ENCODE data around the gene PRCC.

PRCC gene

DNA sequence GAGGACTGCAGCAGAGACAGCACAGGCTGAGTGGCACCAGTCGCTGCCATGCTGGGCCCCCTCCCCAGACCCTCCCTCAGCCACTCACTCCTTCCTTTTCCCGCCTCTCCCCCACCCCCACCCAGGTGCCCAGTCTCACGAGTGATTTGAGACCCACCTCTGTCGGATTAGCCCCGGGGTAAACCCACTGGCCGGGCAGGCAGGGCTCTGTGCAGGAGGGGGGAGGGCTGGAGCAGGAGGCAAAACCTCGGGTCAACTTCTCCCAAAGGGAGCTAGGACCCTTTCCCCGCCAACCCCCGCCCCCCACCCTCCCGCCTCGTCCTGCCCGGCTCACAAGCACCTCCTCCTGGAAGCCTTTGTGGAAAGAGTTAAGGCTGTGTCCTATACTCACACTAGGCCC lies 23.0 kb upstream of the PRCC start:
- peaks cover 45% of the 10 kb centered on the region for H3K4me1 ChIP-seq (ENCODE audit: control insufficient read depth, insufficient read depth, low read length)
- no peaks in the 10 kb centered on the region for H3K9me3 ChIP-seq (ENCODE audit: control insufficient read depth, low read length)
- no peak overlapping the region for H3K4me3 ChIP-seq (ENCODE audit: insufficient read depth, low read depth, low read length)
- H3K27me3 ChIP-seq (ENCODE audit: control insufficient read depth, insufficient read depth, low read length, poor library complexity, severe bottlenecking), result no peaks in the 10 kb centered on the region
- WGBS, 2 experiments, result 82 to 93% methylated on average over 7 to 12 of the region's 12 CpGs
- no peak overlapping the region for H3K27ac ChIP-seq (ENCODE audit: insufficient read depth, low read depth, low read length, poor library complexity, severe bottlenecking)
- H3K36me3 ChIP-seq (ENCODE audit: control insufficient read depth, insufficient read depth, low read length), result peaks cover 18% of the 10 kb centered on the region

GRCh38 chr1:156744786-156745419 lies 22.4 kb upstream of the PRCC start:
- H3K4me1 ChIP-seq (ENCODE audit: control insufficient read depth, insufficient read depth, low read length), result peaks cover 51% of the 10 kb centered on the region
- no peak overlapping the region for H3K27ac ChIP-seq (ENCODE audit: insufficient read depth, low read depth, low read length, poor library complexity, severe bottlenecking)
- H3K27me3 ChIP-seq (ENCODE audit: control insufficient read depth, insufficient read depth, low read length, poor library complexity, severe bottlenecking), result no peaks in the 10 kb centered on the region
- no peaks in the 10 kb centered on the region for H3K9me3 ChIP-seq (ENCODE audit: control insufficient read depth, low read length)
- WGBS, 2 experiments, result 93 to 95% methylated on average over 14 of the region's 14 CpGs
- peaks cover 18% of the 10 kb centered on the region for H3K36me3 ChIP-seq (ENCODE audit: control insufficient read depth, insufficient read depth, low read length)
- H3K4me3 ChIP-seq (ENCODE audit: insufficient read depth, low read depth, low read length), result no peak overlapping the region

GRCh38 chr1:156745881-156746280 lies 21.5 kb upstream of the PRCC start:
- no peaks in the 10 kb centered on the region for H3K27me3 ChIP-seq (ENCODE audit: control insufficient read depth, insufficient read depth, low read length, poor library complexity, severe bottlenecking)
- 90% methylated on average over 3 of the region's 3 CpGs for WGBS, 2 experiments
- no peaks in the 10 kb centered on the region for H3K9me3 ChIP-seq (ENCODE audit: control insufficient read depth, low read length)
- H3K27ac ChIP-seq (ENCODE audit: insufficient read depth, low read depth, low read length, poor library complexity, severe bottlenecking), result no peak overlapping the region
- H3K4me3 ChIP-seq (ENCODE audit: insufficient read depth, low read depth, low read length), result peak overlapping the region; percentile 55
- H3K4me1 ChIP-seq (ENCODE audit: control insufficient read depth, insufficient read depth, low read length), result peaks cover 54% of the 10 kb centered on the region
- peaks cover 18% of the 10 kb centered on the region for H3K36me3 ChIP-seq (ENCODE audit: control insufficient read depth, insufficient read depth, low read length)

- Histone ChIP-seq H3K4me3 (ENCODE audit: insufficient read depth, low read depth, low read length) (peak overlapping the region; percentile 55), H3K27me3 (ENCODE audit: control insufficient read depth, insufficient read depth, low read length, poor library complexity, severe bottlenecking) (no peaks in the 10 kb centered on the region), H3K9me3 (ENCODE audit: control insufficient read depth, low read length) (no peaks in the 10 kb centered on the region), H3K36me3 (ENCODE audit: control insufficient read depth, insufficient read depth, low read length) (peaks cover 18% of the 10 kb centered on the region), H3K27ac (ENCODE audit: insufficient read depth, low read depth, low read length, poor library complexity, severe bottlenecking) (peak overlapping the region; percentile 100), H3K4me1 (ENCODE audit: control insufficient read depth, insufficient read depth, low read length) (peaks cover 52% of the 10 kb centered on the region)
- 30% methylated on average over 9 of the region's 9 CpGs for WGBS, 2 experiments
These were observed 21.0 kb upstream of the PRCC start for GRCh38 chr1:156746406-156746727.

GRCh38 chr1:156746728-156747631 lies 20.4 kb upstream of the PRCC start:
- WGBS, 2 experiments, result 0% methylated on average over 18 of the region's 29 CpGs
- no peaks in the 10 kb centered on the region for H3K27me3 ChIP-seq (ENCODE audit: control insufficient read depth, insufficient read depth, low read length, poor library complexity, severe bottlenecking)
- no peaks in the 10 kb centered on the region for H3K9me3 ChIP-seq (ENCODE audit: control insufficient read depth, low read length)
- peak overlapping the region; percentile 55 for H3K4me3 ChIP-seq (ENCODE audit: insufficient read depth, low read depth, low read length)
- peak overlapping the region; percentile 100 for H3K27ac ChIP-seq (ENCODE audit: insufficient read depth, low read depth, low read length, poor library complexity, severe bottlenecking)
- H3K4me1 ChIP-seq (ENCODE audit: control insufficient read depth, insufficient read depth, low read length), result peaks cover 46% of the 10 kb centered on the region
- peaks cover 18% of the 10 kb centered on the region for H3K36me3 ChIP-seq (ENCODE audit: control insufficient read depth, insufficient read depth, low read length)

- peaks cover 12% of the 10 kb centered on the region for H3K36me3 ChIP-seq (ENCODE audit: control insufficient read depth, insufficient read depth, low read length)
- H3K27ac ChIP-seq (ENCODE audit: insufficient read depth, low read depth, low read length, poor library complexity, severe bottlenecking), result peak overlapping the region; percentile 100
- WGBS, 2 experiments, result 42 to 46% methylated on average over 8 of the region's 8 CpGs
- H3K27me3 ChIP-seq (ENCODE audit: control insufficient read depth, insufficient read depth, low read length, poor library complexity, severe bottlenecking), result no peaks in the 10 kb centered on the region
- peaks cover 47% of the 10 kb centered on the region for H3K4me1 ChIP-seq (ENCODE audit: control insufficient read depth, insufficient read depth, low read length)
- H3K9me3 ChIP-seq (ENCODE audit: control insufficient read depth, low read length), result no peaks in the 10 kb centered on the region
- peak overlapping the region; percentile 55 for H3K4me3 ChIP-seq (ENCODE audit: insufficient read depth, low read depth, low read length)
These were observed 19.3 kb upstream of the PRCC start for GRCh38 chr1:156747742-156748669.

DNA sequence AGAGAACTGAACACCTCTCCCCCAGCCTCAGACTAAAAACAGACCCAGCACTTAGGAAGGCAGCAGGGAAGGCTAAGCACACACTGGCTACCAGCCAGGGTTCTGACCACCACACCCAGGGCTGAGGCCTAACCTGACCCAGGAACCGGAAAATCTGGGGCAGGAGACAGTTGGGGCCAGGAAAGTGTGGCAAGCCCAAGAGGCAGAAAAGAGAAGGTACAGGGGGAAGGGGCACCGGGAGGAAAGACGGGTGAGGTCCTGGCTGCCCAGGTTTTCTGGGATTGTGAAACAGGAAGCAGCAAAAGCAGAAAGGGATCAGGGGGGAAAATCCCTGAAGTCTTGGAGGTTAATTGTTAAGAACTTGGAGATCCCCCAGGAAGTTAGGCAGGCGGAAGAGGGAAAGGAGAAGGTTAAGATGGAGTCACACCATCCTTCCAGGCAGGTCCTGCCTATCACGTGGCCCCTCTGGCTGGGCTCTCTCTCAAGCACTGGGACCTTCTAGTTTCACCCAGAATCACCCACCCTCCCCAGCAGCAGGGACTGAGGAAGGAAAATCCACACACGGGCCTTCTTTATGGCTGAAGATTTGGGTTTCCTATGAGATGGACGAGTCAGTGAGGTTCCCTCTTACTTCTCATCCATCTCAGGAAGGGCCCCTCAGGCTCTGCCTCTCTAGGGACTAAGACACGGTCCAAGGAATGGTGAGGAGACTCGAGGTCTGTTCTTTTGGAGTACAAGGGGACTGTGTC lies 18.5 kb upstream of the PRCC start:
- WGBS, 2 experiments, result 68 to 71% methylated on average over 9 of the region's 9 CpGs
- no peaks in the 10 kb centered on the region for H3K9me3 ChIP-seq (ENCODE audit: control insufficient read depth, low read length)
- peaks cover 47% of the 10 kb centered on the region for H3K4me1 ChIP-seq (ENCODE audit: control insufficient read depth, insufficient read depth, low read length)
- no peaks in the 10 kb centered on the region for H3K27me3 ChIP-seq (ENCODE audit: control insufficient read depth, insufficient read depth, low read length, poor library complexity, severe bottlenecking)
- H3K27ac ChIP-seq (ENCODE audit: insufficient read depth, low read depth, low read length, poor library complexity, severe bottlenecking), result no peak overlapping the region
- peak overlapping the region; percentile 72 for H3K4me3 ChIP-seq (ENCODE audit: insufficient read depth, low read depth, low read length)
- peaks cover 4% of the 10 kb centered on the region for H3K36me3 ChIP-seq (ENCODE audit: control insufficient read depth, insufficient read depth, low read length)

GRCh38 chr1:156749419-156750118 lies 17.8 kb upstream of the PRCC start:
- H3K9me3 ChIP-seq (ENCODE audit: control insufficient read depth, low read length), result no peaks in the 10 kb centered on the region
- peak overlapping the region; percentile 72 for H3K4me3 ChIP-seq (ENCODE audit: insufficient read depth, low read depth, low read length)
- peak overlapping the region; percentile 9 for H3K27ac ChIP-seq (ENCODE audit: insufficient read depth, low read depth, low read length, poor library complexity, severe bottlenecking)
- WGBS, 2 experiments, result 72 to 78% methylated on average over 8 of the region's 8 CpGs
- H3K4me1 ChIP-seq (ENCODE audit: control insufficient read depth, insufficient read depth, low read length), result peaks cover 47% of the 10 kb centered on the region
- H3K27me3 ChIP-seq (ENCODE audit: control insufficient read depth, insufficient read depth, low read length, poor library complexity, severe bottlenecking), result no peaks in the 10 kb centered on the region
- H3K36me3 ChIP-seq (ENCODE audit: control insufficient read depth, insufficient read depth, low read length), result no peaks in the 10 kb centered on the region

- H3K27me3 ChIP-seq (ENCODE audit: control insufficient read depth, insufficient read depth, low read length, poor library complexity, severe bottlenecking), result no peaks in the 10 kb centered on the region
- peaks cover 44% of the 10 kb centered on the region for H3K4me1 ChIP-seq (ENCODE audit: control insufficient read depth, insufficient read depth, low read length)
- no peaks in the 10 kb centered on the region for H3K36me3 ChIP-seq (ENCODE audit: control insufficient read depth, insufficient read depth, low read length)
- peak overlapping the region; percentile 72 for H3K4me3 ChIP-seq (ENCODE audit: insufficient read depth, low read depth, low read length)
- H3K27ac ChIP-seq (ENCODE audit: insufficient read depth, low read depth, low read length, poor library complexity, severe bottlenecking), result no peak overlapping the region
- H3K9me3 ChIP-seq (ENCODE audit: control insufficient read depth, low read length), result no peaks in the 10 kb centered on the region
- 12 to 15% methylated on average over 5 of the region's 5 CpGs for WGBS, 2 experiments
These were observed 17.1 kb upstream of the PRCC start for GRCh38 chr1:156750191-156750672.
